ENCODE results near the gene BRD9. TPM values are rescaled to one million over a fixed set of nuclear protein-coding genes. Genes with fewer than 3 reads are reported as not detected.

BRD9 gene
- total and polyA plus RNA-seq, 2 of the 4 experiments (the other 2 are of a cell fraction), result 22.0 to 43.4 TPM

DNA sequence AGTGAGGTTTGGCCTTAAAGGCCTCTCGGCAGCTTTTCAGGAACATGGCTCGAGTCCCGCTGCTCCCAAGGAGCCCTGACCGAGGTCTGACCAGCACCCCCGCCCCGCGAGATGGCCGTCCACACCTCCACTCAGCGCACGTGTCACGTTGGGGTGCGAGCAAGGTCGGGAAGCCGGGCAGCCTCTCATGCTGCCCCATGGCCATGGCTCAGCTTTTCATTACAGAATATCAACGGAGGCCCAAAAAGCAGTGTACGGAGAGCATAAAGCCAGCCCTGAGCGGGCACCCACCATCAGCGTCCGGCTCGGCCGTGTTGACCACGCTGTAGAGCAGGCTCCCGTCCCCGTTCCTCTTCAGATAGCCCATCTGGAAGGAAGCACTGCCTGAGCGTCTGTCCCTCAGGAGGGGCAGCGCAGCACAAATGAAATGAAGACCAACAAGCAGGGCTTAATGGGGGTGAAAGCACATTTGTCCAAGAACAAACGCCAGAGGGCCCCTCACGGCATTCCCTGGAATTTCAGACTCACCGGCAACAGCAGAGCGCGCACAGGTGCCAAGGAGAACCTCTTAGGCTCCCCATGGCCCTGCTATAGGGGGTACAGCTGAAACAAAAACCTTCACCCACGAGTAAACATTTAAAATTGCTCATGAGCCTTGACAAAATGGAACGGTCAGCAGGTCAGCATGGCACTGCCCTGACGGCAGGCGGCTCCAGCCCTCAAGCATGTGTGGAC is 11.6 kb downstream of the BRD9 start:
- no TSS peak for BruUV-seq (replicated peaks)
- Histone ChIP-seq H3K4me1 (ENCODE audit: control insufficient read depth, insufficient read depth, low read length) (no peaks in the 10 kb centered on the region), H3K36me3 (ENCODE audit: control insufficient read depth, insufficient read depth, low read length) (peaks cover 73% of the 10 kb centered on the region), H3K4ac (ENCODE audit: low read depth, low read length) (no peak overlapping the region), H2AK5ac (ENCODE audit: low read depth, low read length) (no peak overlapping the region), H3K27ac (ENCODE audit: insufficient read depth, low read length) (no peak overlapping the region), H3K9ac (ENCODE audit: low read depth, low read length) (no peak overlapping the region), H2BK120ac (ENCODE audit: low read depth, low read length) (no peak overlapping the region), H4K20me1 (ENCODE audit: insufficient read depth, low read length) (peaks cover 29% of the 10 kb centered on the region), H3K9me3 (ENCODE audit: control insufficient read depth, insufficient read depth, low read length) (no peaks in the 10 kb centered on the region), H2AK9ac (replicated peaks; ENCODE audit: low read depth, low read length, poor library complexity) (no peak overlapping the region), H2AFZ (replicated peaks; ENCODE audit: low read length, poor library complexity) (no peak overlapping the region), H3K27me3 (ENCODE audit: control insufficient read depth, insufficient read depth, low read length) (no peaks in the 10 kb centered on the region), H3K9me1 (ENCODE audit: insufficient read depth, low read length) (peaks cover 11% of the 10 kb centered on the region), H3K23ac (ENCODE audit: low read depth, low read length) (no peak overlapping the region), H2BK20ac (ENCODE audit: low read depth, low read length) (no peak overlapping the region), H3K56ac (ENCODE audit: extremely low read depth, insufficient read depth, low read length) (no peak overlapping the region), H3K79me1 (ENCODE audit: low read depth in 1 of 2, low read length in 2 of 2) (peaks cover 30 to 35% of the 10 kb centered on the region in 2 experiments), H4K5ac (ENCODE audit: low read depth, low read length) (no peak overlapping the region), H4K8ac (ENCODE audit: low read depth in 2 of 2, low read length in 2 of 2) (no peak overlapping the region), H2BK5ac (ENCODE audit: low read depth, low read length, poor library complexity, severe bottlenecking) (no peak overlapping the region), H2BK15ac (ENCODE audit: low read depth, low read length) (no peak overlapping the region), H3K14ac (replicated peaks; ENCODE audit: low read depth, low read length) (no peak overlapping the region), H3K4me2 (ENCODE audit: low read depth, low read length) (no peak overlapping the region), H3K18ac (ENCODE audit: low read depth, low read length) (no peak overlapping the region), H3K4me3 (ENCODE audit: insufficient read depth, low read depth, low read length) (no peak overlapping the region), H4K91ac (ENCODE audit: insufficient read depth, low read depth, low read length) (no peak overlapping the region)
- WGBS, 2 experiments (ENCODE audit: extremely low coverage in 2 of 2, insufficient read length in 1 of 2), result 96% methylated on average over 13 of the region's 35 CpGs; no CpG with 5 or more reads in 1 of the 2 experiments
- ATAC-seq (ENCODE audit: low read depth) (no peak), DNase-seq (no peak)
- ChIA-PET CTCF (no interaction called here), POLR2A (ENCODE audit: unreplicated experiment) (no interaction called here)
- dilution Hi-C loops (cut with HindIII; ENCODE audit: low sequenced_read_pairs, unreplicated experiment) (no loop called here), intact Hi-C loops (cut with micrococcal nuclease) (no loop called here), in situ Hi-C loops (cut with MboI; ENCODE audit: low sequenced_read_pairs) (no loop called here)
- TF ChIP-seq MXI1 (IDR thresholded peaks at IDR 0.05; ENCODE audit: borderline replicate concordance, low read depth, low read length), result no peak
- TF ChIP-seq RFX5 (IDR thresholded peaks at IDR 0.05; ENCODE audit: low read depth, low read length), result no peak
- TF ChIP-seq, protein P1, sequence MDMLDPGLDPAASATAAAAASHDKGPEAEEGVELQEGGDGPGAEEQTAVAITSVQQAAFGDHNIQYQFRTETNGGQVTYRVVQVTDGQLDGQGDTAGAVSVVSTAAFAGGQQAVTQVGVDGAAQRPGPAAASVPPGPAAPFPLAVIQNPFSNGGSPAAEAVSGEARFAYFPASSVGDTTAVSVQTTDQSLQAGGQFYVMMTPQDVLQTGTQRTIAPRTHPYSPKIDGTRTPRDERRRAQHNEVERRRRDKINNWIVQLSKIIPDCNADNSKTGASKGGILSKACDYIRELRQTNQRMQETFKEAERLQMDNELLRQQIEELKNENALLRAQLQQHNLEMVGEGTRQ (IDR thresholded peaks at IDR 0.05; ENCODE audit: low read depth, low read length), result no peak
- TF ChIP-seq POLR2A (IDR thresholded peaks at IDR 0.05; ENCODE audit: low read depth, low read length), result no peak
- TF ChIP-seq, protein P2, sequence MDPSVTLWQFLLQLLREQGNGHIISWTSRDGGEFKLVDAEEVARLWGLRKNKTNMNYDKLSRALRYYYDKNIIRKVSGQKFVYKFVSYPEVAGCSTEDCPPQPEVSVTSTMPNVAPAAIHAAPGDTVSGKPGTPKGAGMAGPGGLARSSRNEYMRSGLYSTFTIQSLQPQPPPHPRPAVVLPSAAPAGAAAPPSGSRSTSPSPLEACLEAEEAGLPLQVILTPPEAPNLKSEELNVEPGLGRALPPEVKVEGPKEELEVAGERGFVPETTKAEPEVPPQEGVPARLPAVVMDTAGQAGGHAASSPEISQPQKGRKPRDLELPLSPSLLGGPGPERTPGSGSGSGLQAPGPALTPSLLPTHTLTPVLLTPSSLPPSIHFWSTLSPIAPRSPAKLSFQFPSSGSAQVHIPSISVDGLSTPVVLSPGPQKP (IDR thresholded peaks at IDR 0.05; ENCODE audit: borderline replicate concordance, low read depth, low read length), result no peak
- TF ChIP-seq, protein P3, sequence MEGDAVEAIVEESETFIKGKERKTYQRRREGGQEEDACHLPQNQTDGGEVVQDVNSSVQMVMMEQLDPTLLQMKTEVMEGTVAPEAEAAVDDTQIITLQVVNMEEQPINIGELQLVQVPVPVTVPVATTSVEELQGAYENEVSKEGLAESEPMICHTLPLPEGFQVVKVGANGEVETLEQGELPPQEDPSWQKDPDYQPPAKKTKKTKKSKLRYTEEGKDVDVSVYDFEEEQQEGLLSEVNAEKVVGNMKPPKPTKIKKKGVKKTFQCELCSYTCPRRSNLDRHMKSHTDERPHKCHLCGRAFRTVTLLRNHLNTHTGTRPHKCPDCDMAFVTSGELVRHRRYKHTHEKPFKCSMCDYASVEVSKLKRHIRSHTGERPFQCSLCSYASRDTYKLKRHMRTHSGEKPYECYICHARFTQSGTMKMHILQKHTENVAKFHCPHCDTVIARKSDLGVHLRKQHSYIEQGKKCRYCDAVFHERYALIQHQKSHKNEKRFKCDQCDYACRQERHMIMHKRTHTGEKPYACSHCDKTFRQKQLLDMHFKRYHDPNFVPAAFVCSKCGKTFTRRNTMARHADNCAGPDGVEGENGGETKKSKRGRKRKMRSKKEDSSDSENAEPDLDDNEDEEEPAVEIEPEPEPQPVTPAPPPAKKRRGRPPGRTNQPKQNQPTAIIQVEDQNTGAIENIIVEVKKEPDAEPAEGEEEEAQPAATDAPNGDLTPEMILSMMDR (conservative IDR thresholded peaks at IDR 0.05; ENCODE audit: low read depth, low read length), result no peak
- no peak for TF ChIP-seq NFE2L2 (IDR thresholded peaks at IDR 0.05; ENCODE audit: low read depth, low read length)
- TF ChIP-seq CHD1 (IDR thresholded peaks at IDR 0.05; ENCODE audit: low read depth, low read length), result no peak
- no peak for TF ChIP-seq FOS (IDR thresholded peaks at IDR 0.05; ENCODE audit: low read depth, low read length)
- TF ChIP-seq RCOR1 (IDR thresholded peaks at IDR 0.05; ENCODE audit: insufficient replicate concordance, low read length), result no peak
- TF ChIP-seq RAD21 (IDR thresholded peaks at IDR 0.05; ENCODE audit: low read length), result no peak
- TF ChIP-seq MAZ (IDR thresholded peaks at IDR 0.05; ENCODE audit: borderline replicate concordance, low read depth, low read length), result no peak
- TF ChIP-seq SMC3 (IDR thresholded peaks at IDR 0.05; ENCODE audit: low read depth, low read length), result no peak
- no peak for TF ChIP-seq CEBPB (IDR thresholded peaks at IDR 0.05; ENCODE audit: low read depth, low read length)
- no peak for TF ChIP-seq MAFK (IDR thresholded peaks at IDR 0.05; ENCODE audit: low read depth, low read length)

All from IMR-90 (cell line).